ENCODE results near the gene SESN1. TPM values are rescaled to one million over a fixed set of nuclear protein-coding genes. Genes with fewer than 3 reads are reported as not detected.
"Not testable (repeated sequence)": the region's sequence is repeated elsewhere in the genome, so short reads cannot be mapped to it uniquely, and the experiment has no call there.

The SESN1 gene
- total RNA-seq, 1 donor from 2014 or later: 49.0 TPM

- TF ChIP-seq CTCF (IDR thresholded peaks at IDR 0.05): no peak
- Histone ChIP-seq H3K9me3 (peaks cover 0 to 20% of the 10 kb centered on the region in 2 donors), H3K4me3 (no peak overlapping the region), H3K27ac (no peak overlapping the region), H3K4me1 (no peaks in the 10 kb centered on the region), H3K27me3 (no peaks in the 10 kb centered on the region), H3K36me3 (peaks cover 10% of the 10 kb centered on the region in 2 donors)
- no peak for DNase-seq (ENCODE audit: low spot score in 2 of 2)
- intact Hi-C loops (cut with DNase I): no loop called here
Observed at GRCh38 chr6:108982154-108983113, 112.2 kb downstream of the SESN1 start.

GRCh38 chr6:108978638-108979037 is 116.0 kb downstream of the SESN1 start:
- H3K27me3 ChIP-seq; H3K4me3 ChIP-seq; intact Hi-C loops (cut with DNase I); H3K4me1 ChIP-seq; DNase-seq (ENCODE audit: low spot score in 2 of 2); H3K36me3 ChIP-seq; H3K27ac ChIP-seq: not testable (repeated sequence)
- peaks cover 0 to 29% of the 10 kb centered on the region in 2 donors for H3K9me3 ChIP-seq

- Histone ChIP-seq H3K27me3 (no peaks in the 10 kb centered on the region), H3K4me1 (no peaks in the 10 kb centered on the region), H3K9me3 (peaks cover 0 to 14% of the 10 kb centered on the region in 2 donors), H3K27ac (no peak overlapping the region), H3K4me3 (no peak overlapping the region), H3K36me3 (no peaks in the 10 kb centered on the region)
- DNase-seq (ENCODE audit: low spot score in 2 of 2): no peak
- intact Hi-C loops (cut with DNase I): no loop called here
- TF ChIP-seq CTCF (IDR thresholded peaks at IDR 0.05): no peak
Observed at GRCh38 chr6:108974201-108974600, 120.4 kb downstream of the SESN1 start.

GRCh38 chr6:108969776-108970175 is 124.9 kb downstream of the SESN1 start:
- Histone ChIP-seq H3K4me1 (no peaks in the 10 kb centered on the region), H3K27me3 (no peaks in the 10 kb centered on the region), H3K9me3 (no peaks in the 10 kb centered on the region), H3K4me3 (no peak overlapping the region), H3K27ac (no peak overlapping the region), H3K36me3 (no peaks in the 10 kb centered on the region)
- no peak for DNase-seq (ENCODE audit: low spot score in 2 of 2)
- no peak for TF ChIP-seq CTCF (IDR thresholded peaks at IDR 0.05)
- intact Hi-C loops (cut with DNase I): no loop called here

- Histone ChIP-seq H3K27me3 (no peaks in the 10 kb centered on the region), H3K36me3 (no peaks in the 10 kb centered on the region), H3K27ac (peak overlapping the region in 1 of 2 donors; percentile 21), H3K9me3 (no peaks in the 10 kb centered on the region), H3K4me1 (no peaks in the 10 kb centered on the region), H3K4me3 (no peak overlapping the region)
- DNase-seq (ENCODE audit: low spot score in 2 of 2): no peak
- TF ChIP-seq CTCF (IDR thresholded peaks at IDR 0.05): no peak
- intact Hi-C loops (cut with DNase I): no loop called here
Observed at GRCh38 chr6:108968325-108969316, 126.0 kb downstream of the SESN1 start.

All from ascending aorta (tissue), 2 donors.